Heart right ventricle (tissue), 16 donors: Measurements from ENCODE around the gene SEC14L3. TPM values are rescaled to one million over a fixed set of nuclear protein-coding genes. Genes with fewer than 3 reads are reported as not detected.

Source experiments
- ATAC-seq, 8 donors: fragments of 200-7000 bp; cut with Tn5 transposase; one replicate each; pipeline ENCODE4 v1.9.1; 2020; ENCODE audit warnings: mild to moderate bottlenecking in 8 of 8, moderate library complexity in 8 of 8, moderate number of reproducible peaks in 1 of 8
- DNase-seq, 2 donors: peaks; one replicate each; pipeline ENCODE4 v3.0.0-alpha.2; 2020
- H3K27ac ChIP-seq, 10 donors: fragments of 200-600 bp; sonication (generic) in 2 of 10; one replicate each; pipeline versions ENCODE4 v1.5.0 to v1.8.0; 2020 to 2022; ENCODE audit warnings: mild to moderate bottlenecking in 3 of 10
- H3K27me3 ChIP-seq, 7 donors: fragments of 200-600 bp; one replicate each; pipeline ENCODE4 v1.8.0; 2021 to 2022; ENCODE audit warnings: mild to moderate bottlenecking in 2 of 7
- H3K36me3 ChIP-seq, 9 donors: fragments of 200-600 bp; sonication (generic) in 1 of 9; one replicate each; pipeline versions ENCODE4 v1.5.0 to v1.8.0; 2020 to 2022; ENCODE audit warnings: mild to moderate bottlenecking in 2 of 9
- H3K4me1 ChIP-seq, 9 donors: fragments of 200-600 bp; sonication (generic) in 1 of 9; one replicate each; pipeline versions ENCODE4 v1.5.0 to v1.8.0; 2020 to 2022; ENCODE audit warnings: mild to moderate bottlenecking in 4 of 9
- H3K4me3 ChIP-seq, 10 donors: fragments of 200-600 bp; sonication (generic) in 2 of 10; one replicate each; pipeline versions ENCODE4 v1.5.0 to v1.8.0; 2020 to 2022; ENCODE audit warnings: mild to moderate bottlenecking in 7 of 10, moderate library complexity in 2 of 10
- H3K9me3 ChIP-seq, 11 donors: fragments of 200-600 bp in 10 of 11; sonication (generic) in 2 of 11; one replicate each; pipeline versions ENCODE4 v1.5.0 to v1.8.0; 2013 to 2022; ENCODE audit warnings: mild to moderate bottlenecking in 2 of 11, control low read depth in 1 of 11, moderate library complexity in 1 of 11
- CTCF ChIP-seq, 9 donors: fragments of 200-600 bp; sonication (generic) in 2 of 9; IDR thresholded peaks; one replicate each; pipeline versions ENCODE4 v1.5.0 to v1.8.0; 2021 to 2022; ENCODE audit warnings: antibody characterized with exemption in 9 of 9, mild to moderate bottlenecking in 5 of 9, moderate library complexity in 1 of 9
- WGBS, 2 donors: extraction: QIAGEN DNeasy Blood & Tissue Kit; methylation state at CpG; one replicate each; pipeline ENCODE4 v1.1.7; 2013; ENCODE audit warnings: inconsistent platforms in 1 of 2; 5-methylcytosine and 5-hydroxymethylcytosine counted together
- intact Hi-C, 10 donors: fragments of 100-400 bp; cut with DNase I; formaldehyde crosslinking; loops; one replicate each; pipeline versions ENCODE4 v1.11.1 to v1.14.2; 2022
- polyA plus RNA-seq, 2 donors: library from polyadenylated mRNA; stranded (reverse); fragments of 200-250 nt; gene quantifications; one replicate each; pipeline ENCODE4 v1.2.3, GENCODE V29; 2013
- total RNA-seq, 10 donors: library from RNA; stranded (reverse); fragmentation: NEBNext Ultra II Directional in 3 of 10; extraction: Animal tissue kit (Norgen Biotek cat#: 25700) in 3 of 10; gene quantifications; one replicate each; pipeline versions ENCODE4 v1.2.1 to v1.2.4, GENCODE V29; 2021 to 2023
- donor health status: Arrhythmogenic right ventricular cardiomyopathy.
- donor health status: ischemic (EF 13 %, LVEDD 7.1; RV severe dilation, severe dysfunction).
- donor health status: healthy with polysubstance abuse.
- donor health status: DM: no; HTN: yes; CAD: no.
- donor health status: DM: no; HTN: no; CAD: no.
- donor health status: ischemic (EF 25% LVEDD 6.9; RV normal size, moderate dysfunction).
- donor health status: ischemic (EF 25% LVEDD 5.7; RV mildly dilated, moderate dysfunction).
- donor health status: healthy.
- donor health status: DM: yes; HTN: yes; CAD: no.
- donor health status: Ischemic cardiomyopathy.
- donor health status: ischemic (EF 35%, LVEDD 5.7; RV mildly dilated, moderate dysfunction).
- donor health status: nonischemic (EF 11% LVEDD 7.7; RV severe dilation, severe dysfunction).
- donor health status: DM: yes; HTN: yes; CAD: no.
- donor health status: PGD.
- donor health status: ischemic (EF 29% LVEDD 5.4; RV normal size, mild dysfunction).
- donor health status: nonischemic (EF 23%, LVEDD 6.1; RV moderate dilation, normal function).

SEC14L3 gene
- total and polyA plus RNA-seq, 12 donors: not detected

- Histone ChIP-seq H3K4me3 (no peak overlapping the region), H3K4me1 (no peaks in the 10 kb centered on the region), H3K36me3 (no peaks in the 10 kb centered on the region), H3K9me3 (no peaks in the 10 kb centered on the region), H3K27ac (no peak overlapping the region), H3K27me3 (peaks cover 0 to 12% (median 0%) of the 10 kb centered on the region in 7 donors)
- WGBS, 2 donors: 65 to 85% methylated on average over 4 of the region's 4 CpGs
- DNase-seq (no peak), ATAC-seq (no peak)
- TF ChIP-seq CTCF (IDR thresholded peaks at IDR 0.05): no peak
- intact Hi-C loops: no loop called here
Observed at GRCh38 chr22:30460147-30460546, 11.7 kb downstream of the SEC14L3 start.

GRCh38 chr22:30459181-30460052 is 12.4 kb downstream of the SEC14L3 start:
- WGBS, 2 donors: 38 to 73% methylated on average over 4 of the region's 4 CpGs
- Histone ChIP-seq H3K27ac (no peak overlapping the region), H3K36me3 (no peaks in the 10 kb centered on the region), H3K27me3 (peaks cover 0 to 12% (median 0%) of the 10 kb centered on the region in 7 donors), H3K4me1 (no peaks in the 10 kb centered on the region), H3K4me3 (no peak overlapping the region), H3K9me3 (no peaks in the 10 kb centered on the region)
- intact Hi-C loops: no loop called here
- ATAC-seq (no peak), DNase-seq (no peak)
- no peak for TF ChIP-seq CTCF (IDR thresholded peaks at IDR 0.05)

- no peaks in the 10 kb centered on the region for H3K4me1 ChIP-seq
- no peak overlapping the region for H3K4me3 ChIP-seq
- no peak overlapping the region for H3K27ac ChIP-seq
- intact Hi-C loops: no loop called here
- H3K9me3 ChIP-seq: no peaks in the 10 kb centered on the region
- 58 to 62% methylated on average over 8 of the region's 8 CpGs for WGBS, 2 donors
- DNase-seq (no peak), ATAC-seq (no peak)
- peaks cover 0 to 24% (median 8%) of the 10 kb centered on the region in 7 donors for H3K27me3 ChIP-seq
- no peaks in the 10 kb centered on the region for H3K36me3 ChIP-seq
- TF ChIP-seq CTCF (IDR thresholded peaks at IDR 0.05): no peak
Observed at GRCh38 chr22:30457981-30458380, 13.8 kb downstream of the SEC14L3 start.

GRCh38 chr22:30455075-30455840 is 16.6 kb downstream of the SEC14L3 start:
- intact Hi-C loops: no loop called here
- DNase-seq (no peak), ATAC-seq (no peak)
- H3K9me3 ChIP-seq: no peaks in the 10 kb centered on the region
- no peak overlapping the region for H3K4me3 ChIP-seq
- no peaks in the 10 kb centered on the region for H3K36me3 ChIP-seq
- WGBS, 2 donors: 90 to 91% methylated on average over 8 of the region's 8 CpGs
- H3K27me3 ChIP-seq: peaks cover 0 to 37% (median 20%) of the 10 kb centered on the region in 7 donors
- no peak for TF ChIP-seq CTCF (IDR thresholded peaks at IDR 0.05)
- no peak overlapping the region for H3K27ac ChIP-seq
- H3K4me1 ChIP-seq: no peaks in the 10 kb centered on the region
